Measurements from ENCODE around the gene BST2.

- TF ChIP-seq, protein P1, sequence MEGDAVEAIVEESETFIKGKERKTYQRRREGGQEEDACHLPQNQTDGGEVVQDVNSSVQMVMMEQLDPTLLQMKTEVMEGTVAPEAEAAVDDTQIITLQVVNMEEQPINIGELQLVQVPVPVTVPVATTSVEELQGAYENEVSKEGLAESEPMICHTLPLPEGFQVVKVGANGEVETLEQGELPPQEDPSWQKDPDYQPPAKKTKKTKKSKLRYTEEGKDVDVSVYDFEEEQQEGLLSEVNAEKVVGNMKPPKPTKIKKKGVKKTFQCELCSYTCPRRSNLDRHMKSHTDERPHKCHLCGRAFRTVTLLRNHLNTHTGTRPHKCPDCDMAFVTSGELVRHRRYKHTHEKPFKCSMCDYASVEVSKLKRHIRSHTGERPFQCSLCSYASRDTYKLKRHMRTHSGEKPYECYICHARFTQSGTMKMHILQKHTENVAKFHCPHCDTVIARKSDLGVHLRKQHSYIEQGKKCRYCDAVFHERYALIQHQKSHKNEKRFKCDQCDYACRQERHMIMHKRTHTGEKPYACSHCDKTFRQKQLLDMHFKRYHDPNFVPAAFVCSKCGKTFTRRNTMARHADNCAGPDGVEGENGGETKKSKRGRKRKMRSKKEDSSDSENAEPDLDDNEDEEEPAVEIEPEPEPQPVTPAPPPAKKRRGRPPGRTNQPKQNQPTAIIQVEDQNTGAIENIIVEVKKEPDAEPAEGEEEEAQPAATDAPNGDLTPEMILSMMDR (conservative IDR thresholded peaks at IDR 0.05; ENCODE audit: low read depth, low read length) = no peak
- no peak for TF ChIP-seq EZH2phosphoT487 (IDR thresholded peaks at IDR 0.05; ENCODE audit: borderline replicate concordance, low read length)
- TF ChIP-seq EZH2 (IDR thresholded peaks at IDR 0.05; ENCODE audit: low read length, unreplicated experiment) = no peak
Observed at GRCh38 chr19:17359905-17360800, 45.3 kb downstream of the BST2 start.
